Right atrium auricular region (tissue), 2 donors: ENCODE results near the gene FAM222A. TPM values are rescaled to one million over a fixed set of nuclear protein-coding genes. Genes with fewer than 3 reads are reported as not detected.

ENCODE experiments used
- DNase-seq: peaks from one replicate; pipeline ENCODE4 v3.0.0-alpha.2; 2019; ENCODE audit warnings: low spot score
- H3K27ac ChIP-seq, 2 donors: fragments of 200-600 bp; sonication (generic); 1 replicate in 1 of 2; 2 replicates in 1 of 2; pipeline ENCODE4 v1.5.1; 2016 to 2019
- H3K27me3 ChIP-seq, 2 donors: fragments of 200-600 bp; sonication (generic); one replicate each; pipeline versions ENCODE4 v1.5.1 to v1.6.0; 2017 to 2019
- H3K36me3 ChIP-seq: fragments of 200-600 bp; sonication (generic); one replicate; pipeline ENCODE4 v1.5.1; 2016
- H3K4me1 ChIP-seq, 2 donors: fragments of 200-600 bp; sonication (generic); one replicate each; pipeline versions ENCODE4 v1.5.1 to v1.6.0; 2017 to 2019
- H3K4me3 ChIP-seq, 2 donors: fragments of 200-600 bp; sonication (generic); 1 replicate in 1 of 2; 2 replicates in 1 of 2; pipeline ENCODE4 v1.5.1; 2017 to 2019; ENCODE audit warnings: mild to moderate bottlenecking in 1 of 2, moderate library complexity in 1 of 2
- H3K9me3 ChIP-seq, 2 donors: fragments of 200-600 bp; sonication (generic); one replicate each; pipeline ENCODE4 v1.5.1; 2019
- CTCF ChIP-seq, 2 donors: fragments of 200-600 bp; sonication (generic); IDR thresholded peaks; one replicate each; pipeline ENCODE4 v1.5.1; 2019; ENCODE audit warnings: antibody characterized with exemption in 2 of 2
- total RNA-seq, 2 donors: library from RNA; depleted of rRNA; stranded (reverse); fragments of >200 nt; gene quantifications; one replicate each; pipeline ENCODE4 v1.1.0, GENCODE V29; 2016

Gene FAM222A
- total RNA-seq, 2 donors from 2014 or later: 23.6 to 32.4 TPM

GRCh38 chr12:109737631-109738030 is 24.0 kb downstream of the FAM222A start:
- Histone ChIP-seq H3K4me3 (no peak overlapping the region), H3K27ac (no peak overlapping the region), H3K27me3 (no peaks in the 10 kb centered on the region), H3K36me3 (no peaks in the 10 kb centered on the region), H3K4me1 (peaks cover 0 to 48% of the 10 kb centered on the region in 2 donors), H3K9me3 (no peaks in the 10 kb centered on the region)
- no peak for TF ChIP-seq CTCF (IDR thresholded peaks at IDR 0.05)
- no peak for DNase-seq

- no peak overlapping the region for H3K27ac ChIP-seq
- H3K36me3 ChIP-seq: no peaks in the 10 kb centered on the region
- H3K4me3 ChIP-seq: no peak overlapping the region
- H3K4me1 ChIP-seq: peaks cover 0 to 48% of the 10 kb centered on the region in 2 donors
- no peaks in the 10 kb centered on the region for H3K9me3 ChIP-seq
- no peaks in the 10 kb centered on the region for H3K27me3 ChIP-seq
- no peak for DNase-seq
- TF ChIP-seq CTCF (IDR thresholded peaks at IDR 0.05): no peak
These were observed 24.6 kb downstream of the FAM222A start for GRCh38 chr12:109738209-109738608.

- no peak for TF ChIP-seq CTCF (IDR thresholded peaks at IDR 0.05)
- no peak overlapping the region for H3K4me3 ChIP-seq
- DNase-seq: no peak
- H3K27ac ChIP-seq: peak overlapping the region in 1 of 2 donors; percentile 10
- H3K4me1 ChIP-seq: peaks cover 0 to 48% of the 10 kb centered on the region in 2 donors
- H3K36me3 ChIP-seq: no peaks in the 10 kb centered on the region
- no peaks in the 10 kb centered on the region for H3K27me3 ChIP-seq
- H3K9me3 ChIP-seq: no peaks in the 10 kb centered on the region
These were observed 25.4 kb downstream of the FAM222A start for GRCh38 chr12:109738878-109739665.

GRCh38 chr12:109739747-109740693 is 26.4 kb downstream of the FAM222A start:
- TF ChIP-seq CTCF (IDR thresholded peaks at IDR 0.05): peak in 1 of 2 donors; percentile 34
- H3K4me3 ChIP-seq: no peak overlapping the region
- H3K27ac ChIP-seq: peak overlapping the region in 1 of 2 donors; percentile 10
- H3K27me3 ChIP-seq: no peaks in the 10 kb centered on the region
- H3K4me1 ChIP-seq: peaks cover 0 to 46% of the 10 kb centered on the region in 2 donors
- H3K36me3 ChIP-seq: no peaks in the 10 kb centered on the region
- no peaks in the 10 kb centered on the region for H3K9me3 ChIP-seq
- no peak for DNase-seq

GRCh38 chr12:109740694-109741245 is 27.1 kb downstream of the FAM222A start:
- H3K9me3 ChIP-seq: no peaks in the 10 kb centered on the region
- TF ChIP-seq CTCF (IDR thresholded peaks at IDR 0.05): no peak
- no peaks in the 10 kb centered on the region for H3K27me3 ChIP-seq
- peaks cover 0 to 38% of the 10 kb centered on the region in 2 donors for H3K4me1 ChIP-seq
- H3K4me3 ChIP-seq: no peak overlapping the region
- H3K36me3 ChIP-seq: no peaks in the 10 kb centered on the region
- peak overlapping the region in 1 of 2 donors; percentile 10 for H3K27ac ChIP-seq
- no peak for DNase-seq
